Measurements from ENCODE around the gene SPTA1.
"Not testable (repeated sequence)": the region's sequence is repeated elsewhere in the genome, so short reads cannot be mapped to it uniquely, and the experiment has no call there.

DNA sequence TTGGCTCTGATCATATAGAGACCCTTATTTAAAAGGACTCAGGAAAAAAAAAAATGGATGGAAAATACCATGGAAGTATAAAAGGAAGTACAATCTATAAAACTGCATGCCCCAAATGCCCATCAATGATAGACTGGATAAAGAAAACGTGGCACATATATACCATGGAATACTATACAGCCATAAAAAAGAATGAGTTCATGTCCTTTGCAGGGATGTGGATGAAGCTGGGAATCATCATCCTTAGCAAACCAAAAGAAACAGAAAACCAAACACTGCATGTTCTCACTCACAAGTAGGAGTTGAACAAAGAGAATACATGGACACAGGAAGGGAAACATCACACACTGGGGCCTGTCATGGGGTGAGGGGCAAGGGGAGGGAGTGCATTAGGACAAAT lies 4.6 kb upstream of the SPTA1 start:
- not testable (repeated sequence) for TF ChIP-seq EZH2 (IDR thresholded peaks at IDR 0.05; ENCODE audit: borderline replicate concordance, low read length)
- TF ChIP-seq, protein P1, sequence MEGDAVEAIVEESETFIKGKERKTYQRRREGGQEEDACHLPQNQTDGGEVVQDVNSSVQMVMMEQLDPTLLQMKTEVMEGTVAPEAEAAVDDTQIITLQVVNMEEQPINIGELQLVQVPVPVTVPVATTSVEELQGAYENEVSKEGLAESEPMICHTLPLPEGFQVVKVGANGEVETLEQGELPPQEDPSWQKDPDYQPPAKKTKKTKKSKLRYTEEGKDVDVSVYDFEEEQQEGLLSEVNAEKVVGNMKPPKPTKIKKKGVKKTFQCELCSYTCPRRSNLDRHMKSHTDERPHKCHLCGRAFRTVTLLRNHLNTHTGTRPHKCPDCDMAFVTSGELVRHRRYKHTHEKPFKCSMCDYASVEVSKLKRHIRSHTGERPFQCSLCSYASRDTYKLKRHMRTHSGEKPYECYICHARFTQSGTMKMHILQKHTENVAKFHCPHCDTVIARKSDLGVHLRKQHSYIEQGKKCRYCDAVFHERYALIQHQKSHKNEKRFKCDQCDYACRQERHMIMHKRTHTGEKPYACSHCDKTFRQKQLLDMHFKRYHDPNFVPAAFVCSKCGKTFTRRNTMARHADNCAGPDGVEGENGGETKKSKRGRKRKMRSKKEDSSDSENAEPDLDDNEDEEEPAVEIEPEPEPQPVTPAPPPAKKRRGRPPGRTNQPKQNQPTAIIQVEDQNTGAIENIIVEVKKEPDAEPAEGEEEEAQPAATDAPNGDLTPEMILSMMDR (IDR thresholded peaks at IDR 0.05; ENCODE audit: low read length), result not testable (repeated sequence)
